GM12874 (cell line): ENCODE measurements around the gene SPIB.

Source experiments
- CTCF ChIP-seq: IDR thresholded peaks from 2 replicates; pipeline ENCODE4 v1.5.1; 2011; ENCODE audit warnings: low read depth, mild to moderate bottlenecking, control low read depth, low read length, moderate library complexity; ENCODE audit not compliant: insufficient read depth

The SPIB gene

GRCh38 chr19:50399368-50399745 lies 19.4 kb upstream of the SPIB start:
- TF ChIP-seq CTCF: no peak

- peak; percentile 15; the same call in 1 of the 2 replicates for TF ChIP-seq CTCF
Measured at GRCh38 chr19:50401605-50402450, 16.9 kb upstream of the SPIB start.

GRCh38 chr19:50402544-50403301 lies 16.0 kb upstream of the SPIB start:
- no peak for TF ChIP-seq CTCF

GRCh38 chr19:50406156-50406820 lies 12.4 kb upstream of the SPIB start:
- TF ChIP-seq CTCF: no peak

GRCh38 chr19:50406829-50407228 lies 11.9 kb upstream of the SPIB start:
- no peak for TF ChIP-seq CTCF

GRCh38 chr19:50409347-50409746 lies 9.4 kb upstream of the SPIB start:
- TF ChIP-seq CTCF: no peak

- no peak for TF ChIP-seq CTCF
Measured at GRCh38 chr19:50410109-50410508, 8.6 kb upstream of the SPIB start.
